ENCODE results near the gene OGN.
"Not testable (repeated sequence)": the region's sequence is repeated elsewhere in the genome, so short reads cannot be mapped to it uniquely, and the experiment has no call there.

Gene OGN, protein sequence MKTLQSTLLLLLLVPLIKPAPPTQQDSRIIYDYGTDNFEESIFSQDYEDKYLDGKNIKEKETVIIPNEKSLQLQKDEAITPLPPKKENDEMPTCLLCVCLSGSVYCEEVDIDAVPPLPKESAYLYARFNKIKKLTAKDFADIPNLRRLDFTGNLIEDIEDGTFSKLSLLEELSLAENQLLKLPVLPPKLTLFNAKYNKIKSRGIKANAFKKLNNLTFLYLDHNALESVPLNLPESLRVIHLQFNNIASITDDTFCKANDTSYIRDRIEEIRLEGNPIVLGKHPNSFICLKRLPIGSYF

DNA sequence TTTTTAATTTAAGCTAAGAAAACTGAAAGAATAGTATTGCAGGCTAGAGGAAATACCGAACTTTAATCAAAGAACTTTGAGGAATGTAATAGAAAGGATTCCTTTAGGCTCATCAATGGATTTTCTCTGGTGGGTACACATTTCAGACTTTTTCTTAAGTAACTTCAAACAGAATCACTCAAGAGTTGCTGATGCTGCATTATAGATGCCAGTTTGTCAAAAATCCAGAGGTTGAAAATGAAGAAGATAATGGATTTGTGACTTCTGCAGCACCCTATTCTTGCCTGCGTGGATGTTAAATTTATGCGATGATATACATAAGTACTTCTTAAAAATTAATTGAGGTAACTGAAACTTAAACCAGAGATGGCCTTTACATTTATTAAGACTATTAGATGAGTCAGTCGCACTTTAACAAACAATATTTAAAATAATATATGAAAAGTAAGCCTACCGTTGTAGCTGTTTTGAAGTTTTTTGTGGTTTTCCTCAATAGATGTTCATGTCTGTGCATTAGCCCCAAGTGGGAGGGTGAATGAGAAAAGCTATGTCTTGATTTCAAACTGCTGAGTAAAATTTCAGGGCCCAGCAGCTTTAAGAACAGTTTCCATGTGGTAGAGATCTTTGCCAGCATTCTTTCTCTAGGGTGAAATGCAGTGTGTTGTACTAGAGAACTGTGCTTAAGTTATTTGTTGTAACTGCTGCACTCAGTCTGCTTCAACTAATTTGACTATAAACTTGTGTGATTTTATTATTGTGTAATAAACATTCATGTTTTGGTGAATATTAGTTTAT is at the start of gene OGN:
OGN (minus strand) TSS at position 537 of the 795 bp plus-strand sequence. CDS start 1,171 bp downstream, outside the sequence.
- DNase-seq (ENCODE audit: low read depth) = no peak

DNA sequence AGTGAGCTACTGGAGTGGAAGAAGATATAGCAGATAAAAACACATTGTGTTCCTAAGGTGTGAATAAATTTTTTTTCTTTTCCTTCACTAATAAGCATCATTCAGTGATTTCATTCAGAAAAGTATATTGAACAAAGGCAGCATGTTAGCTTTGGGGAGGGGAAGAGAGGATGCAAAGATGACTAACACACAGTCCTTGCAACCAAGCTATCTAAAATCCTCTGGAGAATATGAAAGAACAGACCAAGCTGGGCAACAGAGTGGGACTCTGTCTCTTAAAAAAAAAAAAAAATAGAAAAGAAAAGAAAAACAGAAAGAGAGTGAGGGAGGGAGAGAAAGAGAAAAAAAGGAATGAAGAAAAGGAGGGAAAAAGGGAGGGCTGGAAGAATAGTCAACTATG is 42.2 kb upstream of the OGN start:
- DNase-seq (ENCODE audit: low read depth) = no peak

DNA sequence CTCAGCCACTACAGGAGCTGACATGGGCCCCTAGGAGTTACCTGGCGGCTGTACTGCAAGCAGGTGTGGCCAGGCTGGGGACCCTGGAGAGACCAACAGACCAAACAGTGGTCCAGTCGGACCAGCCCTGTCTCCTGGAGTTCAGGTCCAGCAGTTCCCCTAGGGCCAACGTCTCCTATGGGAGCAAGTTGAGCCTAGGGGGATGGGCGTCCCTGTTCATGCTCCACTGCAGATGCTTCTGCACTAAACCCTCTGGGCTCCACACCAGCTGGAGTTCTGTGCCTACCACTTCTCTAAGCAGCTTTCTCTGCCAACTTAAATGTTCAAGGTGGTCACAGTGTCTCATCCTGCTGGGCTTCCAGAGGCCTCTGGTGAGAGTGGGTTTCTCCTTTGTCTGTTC is 40.5 kb upstream of the OGN start:
- no peak for DNase-seq (ENCODE audit: low read depth)

GRCh38 chr9:92440751-92441046 is 36.3 kb upstream of the OGN start:
- DNase-seq (ENCODE audit: low read depth) = no peak

GRCh38 chr9:92439921-92440750 is 35.8 kb upstream of the OGN start:
- DNase-seq (ENCODE audit: low read depth) = no peak

GRCh38 chr9:92438900-92439526 is 34.6 kb upstream of the OGN start:
- DNase-seq (ENCODE audit: low read depth) = no peak

- DNase-seq (ENCODE audit: low read depth) = no peak
Measured at GRCh38 chr9:92435263-92435662, 30.9 kb upstream of the OGN start.

- no peak for DNase-seq (ENCODE audit: low read depth)
Measured at GRCh38 chr9:92432972-92433548, 28.7 kb upstream of the OGN start.

DNA sequence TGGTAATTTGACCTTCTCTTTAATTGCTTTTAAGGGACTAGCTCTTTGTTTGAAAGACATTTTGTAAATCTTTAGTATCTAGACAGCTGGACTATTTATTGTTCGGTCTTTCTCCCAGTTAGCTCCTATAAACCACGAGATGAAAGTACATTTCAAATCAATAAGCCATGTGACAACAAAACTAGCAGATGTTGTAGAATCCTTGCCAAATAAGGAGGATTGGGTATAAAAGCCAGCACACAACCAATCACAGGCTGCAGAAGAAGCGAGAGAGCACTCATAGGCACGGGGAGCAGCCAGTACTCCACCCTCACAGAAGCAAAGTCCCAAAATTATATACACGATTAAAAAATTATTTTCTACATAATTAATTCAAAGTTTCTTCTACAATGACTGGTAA is 28.0 kb upstream of the OGN start:
- no peak for DNase-seq (ENCODE audit: low read depth)

GRCh38 chr9:92429836-92430235 is 25.5 kb upstream of the OGN start:
- DNase-seq (ENCODE audit: low read depth) = no peak

- no peak for DNase-seq (ENCODE audit: low read depth)
Measured at GRCh38 chr9:92426501-92427145, 22.2 kb upstream of the OGN start.

- no peak for DNase-seq (ENCODE audit: low read depth)
Measured at GRCh38 chr9:92425474-92425873, 21.1 kb upstream of the OGN start.

GRCh38 chr9:92424340-92424739 is 20.0 kb upstream of the OGN start, which contains the start of gene OMD:
Gene OMD, minus strand, starts transcription at chr9:92424471. Its CDS starts 6,913 bp downstream, at chr9:92417558.
- DNase-seq (ENCODE audit: low read depth) = no peak

GRCh38 chr9:92423612-92424011 is 19.2 kb upstream of the OGN start:
- DNase-seq (ENCODE audit: low read depth) = no peak

GRCh38 chr9:92422611-92423338 is 18.4 kb upstream of the OGN start:
- no peak for DNase-seq (ENCODE audit: low read depth)

GRCh38 chr9:92414566-92414965 is 10.2 kb upstream of the OGN start:
- DNase-seq (ENCODE audit: low read depth) = no peak

GRCh38 chr9:92411157-92411556 is 6.8 kb upstream of the OGN start:
- DNase-seq (ENCODE audit: low read depth) = not testable (repeated sequence)

DNA sequence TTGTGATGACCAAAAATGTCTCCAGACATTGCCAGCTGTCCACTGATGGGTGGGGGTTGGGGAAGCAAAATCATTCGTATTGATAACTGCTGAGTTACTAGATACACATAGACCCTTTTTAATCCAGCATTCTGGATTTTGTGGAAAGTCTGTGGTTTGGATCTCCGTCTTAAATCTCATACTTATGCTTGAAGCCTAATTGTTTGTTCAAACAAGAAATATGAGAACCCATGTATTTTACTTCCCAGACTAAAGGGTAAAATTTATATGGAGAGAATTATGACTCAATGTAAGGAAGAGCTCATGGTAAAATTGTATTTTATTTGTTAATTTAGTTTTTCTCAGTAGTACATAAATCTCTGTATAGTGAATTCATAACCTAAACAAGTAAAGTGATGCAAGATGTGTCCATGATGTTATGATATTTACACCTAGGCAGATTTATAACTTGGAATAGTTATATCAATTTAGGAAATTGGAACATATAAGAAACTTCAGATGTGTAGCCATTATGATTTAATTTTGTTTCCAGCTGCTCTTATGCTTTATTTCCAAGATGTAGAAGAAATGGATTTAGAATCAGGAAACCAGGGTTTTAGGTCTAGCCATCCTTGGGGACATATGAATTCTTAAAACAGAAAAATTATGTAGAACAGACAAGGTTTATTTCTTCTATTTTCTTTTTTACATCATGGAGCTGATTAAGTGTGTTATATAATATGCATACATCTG is 4.5 kb upstream of the OGN start:
- no peak for DNase-seq (ENCODE audit: low read depth)

GRCh38 chr9:92407818-92408217 is 3.4 kb upstream of the OGN start:
- no peak for DNase-seq (ENCODE audit: low read depth)

- no peak for DNase-seq (ENCODE audit: low read depth)
Measured at GRCh38 chr9:92406477-92406876, 2.1 kb upstream of the OGN start.
